Activated naive CD8-positive, alpha-beta T cell treated with anti-CD3 and anti-CD28 coated beads for 36 hours (primary cell): Measurements from ENCODE around the gene RNF125. TPM values are rescaled to one million over a fixed set of nuclear protein-coding genes. Genes with fewer than 3 reads are reported as not detected.
"Not testable (repeated sequence)": the region's sequence is repeated elsewhere in the genome, so short reads cannot be mapped to it uniquely, and the experiment has no call there.

Experiments
- DNase-seq: peaks from one replicate; pipeline ENCODE4 v3.0.0; 2021
- H3K27ac Mint-ChIP-seq: one replicate; pipeline ENCODE4 v1.8.0; 2022; ENCODE audit warnings: mild to moderate bottlenecking, moderate library complexity, mixed read lengths
- H3K27me3 Mint-ChIP-seq: one replicate; pipeline ENCODE4 v1.8.0; 2022; ENCODE audit warnings: mild to moderate bottlenecking, mixed read lengths
- H3K36me3 Mint-ChIP-seq: one replicate; pipeline ENCODE4 v1.8.0; 2021; ENCODE audit warnings: mild to moderate bottlenecking, mixed read lengths
- H3K4me1 Mint-ChIP-seq: one replicate; pipeline ENCODE4 v1.8.0; 2021; ENCODE audit warnings: mixed read lengths
- H3K4me3 Mint-ChIP-seq: one replicate; pipeline ENCODE4 v1.8.0; 2022; ENCODE audit warnings: mild to moderate bottlenecking, moderate library complexity, mixed read lengths
- H3K9me3 Mint-ChIP-seq: one replicate; pipeline ENCODE4 v1.8.0; 2022; ENCODE audit warnings: mixed read lengths
- total RNA-seq, 2 experiments: library from RNA; stranded (reverse); gene quantifications; one replicate each; pipeline ENCODE4 v1.2.3, GENCODE V29; 2021

The RNF125 gene
- total RNA-seq, 2 experiments from 2014 or later, result 11.6 to 11.8 TPM

DNA sequence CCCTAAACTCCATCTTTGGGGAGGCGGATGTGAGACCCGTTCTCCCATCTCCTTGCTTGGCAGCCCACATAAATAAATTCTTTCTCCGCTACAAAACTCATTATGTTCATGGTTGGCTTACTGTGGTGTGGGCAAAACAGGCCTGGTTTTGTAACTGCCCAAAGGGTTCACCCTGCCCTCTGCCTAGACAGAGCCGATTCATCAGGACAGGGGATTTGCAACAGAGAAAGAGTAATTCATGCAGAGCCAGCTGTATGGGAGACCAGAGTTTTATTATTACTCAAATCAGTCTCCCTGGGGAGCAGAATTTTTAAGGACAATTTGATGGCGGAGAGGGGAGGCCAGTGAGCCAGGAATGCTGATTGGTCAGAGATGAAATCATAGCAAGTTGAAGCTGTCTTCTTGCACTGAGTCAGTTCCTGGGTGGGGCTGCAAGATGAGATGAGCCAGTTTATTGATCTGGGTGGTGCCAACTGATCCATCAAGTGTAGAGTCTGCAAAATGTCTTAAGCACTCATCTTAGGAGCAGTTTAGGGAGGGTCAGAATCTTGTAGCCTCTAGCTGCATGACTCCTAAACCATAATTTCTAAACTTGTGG is 8.4 kb upstream of the RNF125 start:
- Mint-ChIP-seq H3K36me3 (no peaks in the 10 kb centered on the region), H3K4me1 (peaks cover 5% of the 10 kb centered on the region), H3K9me3 (no peaks in the 10 kb centered on the region), H3K4me3 (no peak overlapping the region), H3K27me3 (no peaks in the 10 kb centered on the region), H3K27ac (no peak overlapping the region)
- no peak for DNase-seq

DNA sequence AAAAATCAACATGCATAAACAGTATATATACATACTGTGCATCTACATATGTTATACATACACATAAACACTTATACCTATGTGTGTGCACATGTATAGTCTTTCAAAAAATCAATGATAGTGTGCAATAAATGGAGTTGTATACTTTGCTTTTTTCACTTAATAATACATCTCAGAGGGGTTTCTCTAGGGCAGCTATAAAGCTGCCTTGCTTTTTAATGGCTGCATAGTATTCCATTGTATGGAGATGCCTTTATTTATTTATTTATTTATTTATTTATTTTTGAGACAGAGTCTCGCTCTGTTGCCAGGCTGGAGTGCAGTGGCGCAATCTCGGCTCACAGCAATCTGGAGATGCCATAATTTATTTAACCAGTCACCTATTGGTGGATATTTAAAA is 7.4 kb upstream of the RNF125 start:
- Mint-ChIP-seq H3K36me3 (no peaks in the 10 kb centered on the region), H3K4me1 (peaks cover 5% of the 10 kb centered on the region), H3K9me3 (no peaks in the 10 kb centered on the region), H3K4me3 (no peak overlapping the region), H3K27ac (no peak overlapping the region), H3K27me3 (no peaks in the 10 kb centered on the region)
- no peak for DNase-seq

DNA sequence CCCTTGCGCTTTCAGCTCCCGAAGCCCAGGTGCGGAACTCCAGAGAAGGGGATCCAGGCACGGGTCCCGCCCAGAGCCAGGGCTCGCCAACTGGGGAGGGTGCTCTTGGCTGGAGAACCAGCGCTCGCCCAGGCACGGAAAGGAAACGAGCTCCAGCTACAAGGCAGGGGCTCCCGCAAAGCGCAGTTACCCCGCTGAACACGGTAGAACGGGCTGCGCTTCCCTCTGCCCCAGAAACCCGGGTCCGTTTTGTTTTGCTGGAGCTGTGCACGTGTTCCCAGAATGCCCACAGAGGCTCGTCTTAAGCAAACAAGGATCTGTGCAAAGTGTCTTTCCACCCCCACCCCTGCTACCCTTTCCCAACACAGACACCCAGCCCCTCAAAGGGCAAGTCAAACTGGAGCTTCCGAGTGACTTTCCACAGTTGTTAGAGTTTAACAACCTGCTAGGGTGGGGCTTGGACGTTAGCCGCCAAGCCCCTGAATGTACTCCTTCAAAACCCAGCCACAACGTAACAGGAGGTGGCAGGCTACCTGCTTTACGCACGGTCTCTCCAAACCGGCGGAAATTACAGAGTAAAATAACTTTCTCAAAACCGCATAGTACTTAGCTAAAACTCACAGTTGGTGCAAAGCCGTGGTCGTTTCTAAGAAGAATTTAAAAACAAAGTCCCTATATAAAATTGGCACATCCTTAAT is 775 bp downstream of the RNF125 start:
- peaks cover 8% of the 10 kb centered on the region for H3K36me3 Mint-ChIP-seq
- peaks cover 31% of the 10 kb centered on the region for H3K4me1 Mint-ChIP-seq
- DNase-seq, result peak; percentile 54
- peak overlapping the region; percentile 95 for H3K4me3 Mint-ChIP-seq
- no peaks in the 10 kb centered on the region for H3K9me3 Mint-ChIP-seq
- H3K27ac Mint-ChIP-seq, result peak overlapping the region; percentile 98
- H3K27me3 Mint-ChIP-seq, result no peaks in the 10 kb centered on the region

DNA sequence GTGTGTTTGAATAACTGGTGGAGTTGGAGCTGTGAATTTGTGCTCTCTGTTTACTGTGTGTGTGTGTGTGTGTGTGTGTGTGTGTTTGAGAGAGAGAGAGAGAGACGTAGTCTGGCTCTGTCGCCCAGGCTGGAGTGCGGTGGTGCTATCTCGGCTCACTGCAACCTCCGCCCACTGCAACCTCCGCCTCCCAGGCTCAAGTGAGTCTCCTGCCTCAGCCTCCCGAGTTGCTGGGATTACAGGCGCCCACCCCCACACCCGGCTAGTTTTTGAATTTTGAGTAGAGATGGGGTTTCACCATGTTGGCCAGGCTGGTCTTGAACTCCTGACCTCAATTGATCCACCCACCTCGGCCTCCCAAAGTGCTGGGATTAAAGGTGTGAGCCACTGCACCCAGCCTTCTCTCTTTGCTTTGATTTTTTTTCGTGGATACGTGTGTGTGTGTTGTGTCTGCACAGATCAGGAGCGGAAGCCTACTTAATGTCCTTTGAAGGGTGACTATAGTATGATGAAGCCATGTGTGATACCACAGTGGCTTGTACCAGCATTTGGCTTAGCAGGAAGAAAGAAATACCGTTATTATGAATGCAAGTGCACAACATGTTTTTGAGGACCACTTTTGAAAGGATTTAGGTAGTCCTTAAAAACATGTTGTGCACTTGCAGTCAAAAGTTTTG is 1.5 kb downstream of the RNF125 start:
- peak; percentile 53 for DNase-seq
- H3K27me3 Mint-ChIP-seq, H3K9me3 Mint-ChIP-seq: not testable (repeated sequence)
- Mint-ChIP-seq H3K4me1 (peaks cover 33% of the 10 kb centered on the region), H3K36me3 (peaks cover 11% of the 10 kb centered on the region), H3K27ac (peak overlapping the region; percentile 98), H3K4me3 (peak overlapping the region; percentile 95)

DNA sequence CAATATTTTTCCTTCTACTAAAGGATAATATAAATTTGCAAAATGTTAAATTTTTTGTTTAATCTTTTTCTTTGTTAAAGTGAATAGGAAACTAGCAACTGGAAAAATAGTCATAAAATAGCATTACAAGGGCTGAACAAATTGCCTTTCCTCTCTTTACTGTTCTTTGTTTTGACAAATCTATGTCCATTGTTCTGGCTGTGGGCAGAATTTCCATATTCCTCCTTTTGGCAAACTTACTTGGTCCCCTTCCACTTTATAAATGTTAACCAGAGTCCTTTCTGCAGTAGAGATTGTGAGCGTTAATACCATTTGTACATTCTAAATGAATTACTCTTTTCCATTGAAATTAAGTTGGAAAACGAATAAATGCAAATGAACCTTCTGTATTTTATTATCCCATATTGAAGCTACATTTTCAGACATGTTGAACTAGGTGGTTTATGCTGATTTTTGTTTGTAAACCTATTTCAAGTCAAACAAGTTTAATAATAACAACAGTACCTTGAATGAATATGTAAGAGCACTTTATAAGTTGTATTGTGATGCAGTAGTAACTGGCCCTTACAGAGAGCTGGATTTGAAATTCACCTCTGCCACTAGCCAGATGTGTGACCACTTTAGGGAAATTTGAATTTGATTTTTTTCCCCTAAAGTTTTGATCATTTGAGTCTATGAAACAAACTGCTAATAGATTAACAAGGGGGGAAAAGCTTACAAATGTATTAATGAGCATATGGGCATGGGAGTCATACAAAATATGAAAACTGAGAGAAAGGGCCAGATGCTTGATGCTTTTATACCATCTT is 3.3 kb downstream of the RNF125 start:
- Mint-ChIP-seq H3K36me3 (peaks cover 14% of the 10 kb centered on the region), H3K4me1 (peaks cover 46% of the 10 kb centered on the region), H3K9me3 (no peaks in the 10 kb centered on the region), H3K27me3 (no peaks in the 10 kb centered on the region), H3K4me3 (no peak overlapping the region), H3K27ac (no peak overlapping the region)
- DNase-seq, result no peak

DNA sequence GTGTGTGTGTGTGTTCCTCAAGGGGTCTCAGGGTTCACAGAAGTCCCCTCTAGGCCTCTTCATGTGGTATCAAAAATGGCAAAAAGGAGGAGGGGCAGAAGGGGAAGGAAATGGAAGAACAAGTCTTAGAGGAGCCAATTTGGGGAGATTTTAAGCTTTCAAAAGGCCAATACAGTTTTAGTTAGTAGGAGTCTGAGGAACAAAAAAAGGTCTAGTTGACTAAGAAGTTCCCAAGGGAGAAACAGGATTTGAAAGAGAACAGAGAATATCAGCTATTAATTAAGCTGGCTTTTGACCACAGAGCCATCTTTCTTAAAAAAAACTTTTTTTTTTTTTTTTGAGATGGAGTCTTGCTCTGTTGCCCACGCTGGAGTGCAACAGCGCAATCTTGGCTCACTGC is 7.1 kb downstream of the RNF125 start:
- peaks cover 19% of the 10 kb centered on the region for H3K36me3 Mint-ChIP-seq
- H3K27ac Mint-ChIP-seq, result peak overlapping the region; percentile 22
- peak overlapping the region; percentile 64 for H3K4me3 Mint-ChIP-seq
- H3K9me3 Mint-ChIP-seq, result no peaks in the 10 kb centered on the region
- H3K27me3 Mint-ChIP-seq, result no peaks in the 10 kb centered on the region
- H3K4me1 Mint-ChIP-seq, result peaks cover 55% of the 10 kb centered on the region
- no peak for DNase-seq

DNA sequence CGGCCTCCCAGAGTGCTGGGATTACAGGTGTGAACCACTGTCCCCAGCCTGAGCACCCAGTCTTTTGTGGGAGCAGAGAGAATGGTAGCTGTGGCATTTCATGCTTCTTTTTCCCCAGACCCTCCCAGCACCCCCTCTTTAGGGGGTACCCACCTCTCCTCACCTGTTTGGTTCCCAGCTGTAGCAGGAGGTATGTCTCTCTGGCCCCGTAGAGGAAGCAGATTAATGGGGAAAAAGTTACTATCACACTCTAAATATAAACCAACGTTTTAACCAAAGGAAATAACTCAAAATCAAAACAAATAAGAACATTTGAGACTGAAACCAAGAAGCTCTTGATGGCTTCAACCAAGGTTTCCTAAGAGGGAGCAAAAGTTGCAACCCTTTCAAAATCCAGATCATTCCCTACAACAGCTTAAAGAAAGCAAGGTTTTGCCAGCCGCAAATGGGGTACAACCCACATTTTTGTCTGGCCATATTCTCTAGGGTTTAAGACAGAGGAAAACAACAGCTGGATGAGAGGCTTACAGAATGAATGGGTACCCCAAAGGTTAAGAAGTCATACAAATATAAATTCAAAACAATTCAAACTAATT is 8.0 kb downstream of the RNF125 start:
- no peak for DNase-seq
- Mint-ChIP-seq H3K36me3 (peaks cover 23% of the 10 kb centered on the region), H3K27ac (peak overlapping the region; percentile 66), H3K27me3 (no peaks in the 10 kb centered on the region), H3K9me3 (no peaks in the 10 kb centered on the region), H3K4me3 (peak overlapping the region; percentile 64), H3K4me1 (peaks cover 54% of the 10 kb centered on the region)

DNA sequence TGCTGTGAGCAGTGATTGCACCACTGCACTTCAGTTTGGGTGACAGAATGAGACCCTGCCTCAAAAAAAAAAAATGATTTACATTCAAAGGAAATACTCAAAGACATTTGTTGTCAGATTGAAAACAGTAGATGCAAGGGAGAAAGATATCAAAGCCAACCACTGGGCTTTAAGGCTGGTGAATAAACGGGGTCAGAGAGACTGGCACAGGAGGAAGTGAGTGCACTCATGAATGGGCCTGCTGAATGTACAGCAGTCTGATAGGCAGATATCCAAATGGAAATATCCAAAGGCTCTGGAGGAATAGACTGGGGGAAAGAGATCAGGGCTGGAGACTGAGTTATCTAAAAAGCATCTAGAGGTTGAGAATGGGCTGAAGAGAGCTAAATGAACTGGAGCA is 10.9 kb downstream of the RNF125 start:
- peaks cover 26% of the 10 kb centered on the region for H3K36me3 Mint-ChIP-seq
- no peak overlapping the region for H3K4me3 Mint-ChIP-seq
- H3K4me1 Mint-ChIP-seq, result peaks cover 59% of the 10 kb centered on the region
- H3K27me3 Mint-ChIP-seq, result no peaks in the 10 kb centered on the region
- H3K9me3 Mint-ChIP-seq, result no peaks in the 10 kb centered on the region
- H3K27ac Mint-ChIP-seq, result no peak overlapping the region
- DNase-seq, result no peak

DNA sequence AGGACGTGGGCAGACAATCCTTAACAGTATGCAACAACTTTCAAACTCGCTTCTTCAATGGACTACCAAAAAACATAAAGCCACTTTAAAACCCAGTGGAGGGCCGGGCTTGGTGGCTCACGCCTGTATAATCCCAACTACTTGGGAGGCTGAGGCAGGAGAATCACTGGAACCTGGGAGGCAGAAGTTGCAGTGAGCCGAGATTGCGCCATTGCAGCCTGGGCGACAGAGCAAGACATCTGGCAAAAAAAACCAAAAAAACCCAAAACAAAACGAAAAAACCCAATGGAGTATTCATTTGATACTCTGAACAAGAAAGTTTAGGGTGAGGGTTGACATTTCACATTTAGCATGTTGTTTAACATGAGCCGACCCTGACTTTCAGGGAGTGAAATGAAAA is 14.0 kb downstream of the RNF125 start:
- Mint-ChIP-seq H3K4me3 (no peak overlapping the region), H3K36me3 (peaks cover 20% of the 10 kb centered on the region), H3K27ac (no peak overlapping the region), H3K27me3 (no peaks in the 10 kb centered on the region), H3K4me1 (peaks cover 52% of the 10 kb centered on the region), H3K9me3 (no peaks in the 10 kb centered on the region)
- DNase-seq, result no peak

DNA sequence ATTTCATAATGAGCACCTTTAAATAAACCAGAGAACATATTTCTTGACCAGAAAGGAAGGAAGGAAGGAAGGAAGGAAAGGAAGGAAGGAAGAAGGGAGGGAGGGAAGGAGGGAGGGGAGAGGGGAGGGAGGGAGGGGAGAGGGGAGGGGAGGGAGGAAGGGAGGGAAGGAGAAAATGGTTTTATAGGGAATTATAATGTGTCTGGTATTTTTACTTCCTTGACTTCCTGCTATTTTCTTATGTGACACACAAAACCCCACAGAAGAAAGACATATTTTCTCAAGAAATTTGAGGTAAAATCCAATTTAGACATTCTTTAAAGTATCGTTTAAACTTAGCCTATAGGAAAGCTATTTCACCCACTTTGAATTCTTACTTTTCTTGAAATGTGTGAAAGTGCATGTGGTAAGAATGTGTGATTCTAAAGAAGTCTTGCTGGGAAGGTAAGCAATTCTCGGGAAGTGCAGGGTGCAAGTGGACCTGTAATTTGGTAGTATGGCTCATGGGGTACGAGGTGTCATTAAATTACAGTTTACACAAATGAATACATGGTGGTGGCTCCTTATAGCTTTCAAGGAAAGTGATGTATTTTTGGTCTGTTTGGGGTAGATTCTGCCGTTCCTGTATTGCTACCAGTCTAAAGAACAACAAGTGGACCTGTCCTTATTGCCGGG is 18.0 kb downstream of the RNF125 start:
- no peak for DNase-seq
- Mint-ChIP-seq H3K27me3 (no peaks in the 10 kb centered on the region), H3K36me3 (peaks cover 30% of the 10 kb centered on the region), H3K9me3 (no peaks in the 10 kb centered on the region), H3K4me1 (peaks cover 43% of the 10 kb centered on the region), H3K27ac (no peak overlapping the region), H3K4me3 (no peak overlapping the region)

DNA sequence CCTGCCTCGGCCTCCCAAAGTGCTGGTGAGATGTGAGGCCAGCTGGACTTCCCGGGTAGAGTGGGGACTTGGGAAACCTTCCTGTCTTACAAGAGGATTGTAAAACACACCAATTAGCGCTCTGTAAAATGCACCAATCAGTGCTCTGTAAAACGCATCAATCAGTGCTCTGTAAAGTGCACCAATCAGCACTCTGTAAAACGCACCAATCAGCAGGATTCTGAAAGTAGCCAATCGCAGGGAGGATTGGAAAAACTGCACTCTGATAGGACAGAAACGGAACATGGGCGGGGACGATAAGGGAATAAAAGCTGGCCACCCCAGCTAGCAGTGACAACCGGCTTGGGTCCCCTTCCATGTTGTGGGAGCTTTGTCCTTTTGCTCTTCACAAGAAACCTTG is 19.0 kb downstream of the RNF125 start:
- DNase-seq, result no peak
- Mint-ChIP-seq H3K4me1 (peaks cover 46% of the 10 kb centered on the region), H3K36me3 (peaks cover 31% of the 10 kb centered on the region), H3K4me3 (no peak overlapping the region), H3K27ac (no peak overlapping the region), H3K27me3 (no peaks in the 10 kb centered on the region), H3K9me3 (no peaks in the 10 kb centered on the region)

DNA sequence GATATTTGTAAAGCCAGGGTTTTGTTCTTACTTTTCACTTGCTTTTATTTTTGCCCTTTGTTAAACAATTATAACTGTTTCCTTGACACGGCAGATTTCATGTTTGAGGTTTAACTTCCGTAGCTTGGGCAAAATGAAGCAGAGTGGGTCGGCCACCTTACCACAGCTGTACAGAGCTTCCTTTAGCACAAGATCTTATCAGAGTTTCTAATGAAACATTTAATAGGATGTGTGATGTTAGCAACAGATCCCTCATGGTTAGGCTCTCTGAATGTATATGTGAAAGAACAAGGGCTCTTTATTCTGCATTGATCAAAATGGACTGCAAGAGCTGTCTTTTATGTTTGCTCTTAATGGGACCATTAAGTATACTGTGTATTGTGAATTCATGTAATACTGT is 22.3 kb downstream of the RNF125 start:
- peak overlapping the region; percentile 14 for H3K4me3 Mint-ChIP-seq
- H3K27me3 Mint-ChIP-seq, result no peaks in the 10 kb centered on the region
- H3K36me3 Mint-ChIP-seq, result peaks cover 37% of the 10 kb centered on the region
- H3K4me1 Mint-ChIP-seq, result peaks cover 28% of the 10 kb centered on the region
- peak overlapping the region; percentile 82 for H3K27ac Mint-ChIP-seq
- peak; percentile 13 for DNase-seq
- no peaks in the 10 kb centered on the region for H3K9me3 Mint-ChIP-seq

DNA sequence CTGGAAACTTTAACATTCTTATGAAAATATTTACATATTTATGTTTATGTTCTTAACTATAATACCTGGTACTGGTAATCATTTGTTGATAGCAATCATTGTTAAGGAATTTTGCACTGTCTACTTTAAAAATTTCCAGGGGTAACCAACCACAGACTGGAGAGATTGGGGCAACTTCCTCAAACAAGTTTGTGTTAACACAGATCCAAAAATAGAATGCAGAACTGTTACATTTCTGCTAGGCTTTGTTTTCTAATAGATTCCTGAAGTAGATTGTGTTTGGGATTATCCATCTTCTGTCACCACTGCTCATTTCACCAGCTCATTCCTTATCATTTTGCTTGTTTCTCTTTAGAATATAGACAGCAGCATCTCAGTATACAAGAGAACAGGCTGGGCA is 23.7 kb downstream of the RNF125 start:
- no peak for DNase-seq
- H3K27me3 Mint-ChIP-seq, result no peaks in the 10 kb centered on the region
- H3K36me3 Mint-ChIP-seq, result peaks cover 44% of the 10 kb centered on the region
- H3K4me1 Mint-ChIP-seq, result peaks cover 20% of the 10 kb centered on the region
- no peak overlapping the region for H3K27ac Mint-ChIP-seq
- H3K9me3 Mint-ChIP-seq, result no peaks in the 10 kb centered on the region
- no peak overlapping the region for H3K4me3 Mint-ChIP-seq

DNA sequence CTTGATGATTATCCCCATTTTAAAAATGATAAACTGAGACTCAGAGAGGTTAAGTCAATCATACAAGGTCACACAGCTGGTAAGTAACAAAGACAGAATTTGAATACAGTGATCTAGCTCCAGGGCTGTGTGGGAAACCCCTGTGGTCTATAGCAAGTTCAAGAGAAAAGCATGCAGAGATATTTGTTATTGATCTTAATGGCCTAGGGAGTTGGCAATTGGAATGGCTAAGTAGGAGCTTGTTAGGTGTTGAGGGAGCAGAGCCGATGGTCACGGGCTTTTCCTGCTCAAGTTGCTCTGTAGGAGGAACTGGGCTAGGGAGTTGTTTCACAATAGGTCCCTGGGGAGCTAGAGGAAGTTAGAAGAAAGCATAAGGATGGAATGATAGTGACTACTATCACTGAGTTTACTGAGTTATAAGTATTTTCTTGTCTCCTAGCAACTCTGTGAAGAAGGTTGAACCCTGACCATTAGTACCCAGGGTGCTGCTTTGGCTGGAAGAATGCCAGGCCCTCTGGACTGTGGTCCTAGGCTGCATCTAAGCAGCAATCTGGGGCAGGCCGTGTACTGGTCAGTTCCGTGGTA is 30.0 kb downstream of the RNF125 start:
- H3K9me3 Mint-ChIP-seq, result no peaks in the 10 kb centered on the region
- H3K27ac Mint-ChIP-seq, result peak overlapping the region; percentile 75
- peaks cover 26% of the 10 kb centered on the region for H3K4me1 Mint-ChIP-seq
- no peaks in the 10 kb centered on the region for H3K27me3 Mint-ChIP-seq
- H3K36me3 Mint-ChIP-seq, result peaks cover 27% of the 10 kb centered on the region
- no peak overlapping the region for H3K4me3 Mint-ChIP-seq
- no peak for DNase-seq
